Liver (tissue), 9 donors: ENCODE data around the gene GCN1. TPM values are rescaled to one million over a fixed set of nuclear protein-coding genes. Genes with fewer than 3 reads are reported as not detected.
A peak's percentile ranks its signal among the peaks of the same experiment; 100 is the strongest.

Experiments
- DNase-seq: peaks from one replicate; pipeline ENCODE4 v3.0.0-alpha.2; 2017; ENCODE audit warnings: low spot score
- H3K27ac ChIP-seq, 2 donors: one replicate each; pipeline ENCODE4 v1.7.0; 2013; ENCODE audit warnings: inconsistent platforms in 2 of 2, low read length in 2 of 2, control low read depth in 1 of 2, low read depth in 1 of 2, mild to moderate bottlenecking in 1 of 2
- H3K27me3 ChIP-seq, 4 donors: one replicate each; pipeline versions ENCODE4 v1.6.1 to v1.7.0; 2013; ENCODE audit warnings: low read length in 3 of 4, inconsistent platforms in 1 of 4, mild to moderate bottlenecking in 1 of 4, moderate library complexity in 1 of 4; ENCODE audit not compliant: control insufficient read depth in 4 of 4, insufficient read depth in 4 of 4
- H3K36me3 ChIP-seq, 4 donors: one replicate each; pipeline versions ENCODE4 v1.6.1 to v1.7.0; 2013; ENCODE audit warnings: low read length in 3 of 4, mild to moderate bottlenecking in 3 of 4, low read depth in 1 of 4, moderate library complexity in 1 of 4; ENCODE audit not compliant: control insufficient read depth in 4 of 4, insufficient read depth in 3 of 4
- H3K4me1 ChIP-seq, 4 donors: one replicate each; pipeline versions ENCODE4 v1.6.1 to v1.7.0; 2013; ENCODE audit warnings: low read length in 3 of 4, mild to moderate bottlenecking in 3 of 4, moderate library complexity in 1 of 4; ENCODE audit not compliant: control insufficient read depth in 4 of 4, insufficient read depth in 4 of 4
- H3K4me3 ChIP-seq, 3 donors: one replicate each; pipeline versions ENCODE4 v1.6.1 to v1.7.0; 2013; ENCODE audit warnings: low read length in 3 of 3, control low read depth in 1 of 3, low read depth in 1 of 3, mild to moderate bottlenecking in 1 of 3
- H3K9ac ChIP-seq, 2 donors: one replicate each; pipeline ENCODE4 v1.7.0; 2013; ENCODE audit warnings: low read length in 2 of 2, mild to moderate bottlenecking in 2 of 2, moderate library complexity in 2 of 2, control low read depth in 1 of 2, low read depth in 1 of 2
- H3K9me3 ChIP-seq, 4 donors: one replicate each; pipeline versions ENCODE4 v1.6.1 to v1.7.0; 2013; ENCODE audit warnings: low read length in 3 of 4; ENCODE audit not compliant: control insufficient read depth in 4 of 4
- GABPA ChIP-seq, 2 donors: IDR thresholded peaks in 1 of 2; conservative IDR thresholded peaks in 1 of 2; 2 replicates each; pipeline ENCODE4 v1.6.1; 2016; ENCODE audit warnings: antibody characterized with exemption in 2 of 2, mild to moderate bottlenecking in 1 of 2, moderate library complexity in 1 of 2
- HNF4A ChIP-seq, 2 donors: conservative IDR thresholded peaks; 2 replicates each; pipeline ENCODE4 v1.6.1; 2016; ENCODE audit warnings: antibody characterized with exemption in 2 of 2, mild to moderate bottlenecking in 2 of 2
- HNF4G ChIP-seq: IDR thresholded peaks from 2 replicates; pipeline ENCODE4 v1.6.1; 2016; ENCODE audit warnings: antibody characterized with exemption
- JUND ChIP-seq, 2 donors: IDR thresholded peaks; 2 replicates each; pipeline ENCODE4 v1.6.1; 2016; ENCODE audit warnings: antibody characterized with exemption in 2 of 2
- RXRA ChIP-seq, 2 donors: IDR thresholded peaks; 2 replicates each; pipeline ENCODE4 v1.6.1; 2017 to 2018; ENCODE audit warnings: antibody characterized with exemption in 2 of 2, mild to moderate bottlenecking in 1 of 2
- SP1 ChIP-seq: IDR thresholded peaks from 2 replicates; pipeline ENCODE4 v1.6.1; 2018; ENCODE audit warnings: antibody characterized with exemption, mild to moderate bottlenecking
- YY1 ChIP-seq: IDR thresholded peaks from 2 replicates; pipeline ENCODE4 v1.6.1; 2016; ENCODE audit warnings: antibody characterized with exemption, mild to moderate bottlenecking
- WGBS: extraction: QIAGEN DNeasy Blood & Tissue Kit; methylation state at CpG from one replicate; pipeline ENCODE4 v1.1.7; 2013; 5-methylcytosine and 5-hydroxymethylcytosine counted together
- polyA plus RNA-seq, 2 donors: library from polyadenylated mRNA; stranded (reverse) in 1 of 2; unstranded in 1 of 2; fragments of 200-250 nt in 1 of 2; fragments of >200 nt in 1 of 2; fragmentation: Nextera tagmentation in 1 of 2; extraction: Ambion mirVana in 1 of 2; gene quantifications; one replicate each; pipeline versions ENCODE4 v1.2.1 to v1.2.3, GENCODE V29; 2013 to 2015
- total RNA-seq, 2 donors: library from RNA; depleted of rRNA; stranded (reverse); fragments of >200 nt; gene quantifications; one replicate each; pipeline ENCODE4 v1.2.3, GENCODE V29; 2014
- TF ChIP-seq, protein P1 (sequence below): IDR thresholded peaks from 2 replicates; pipeline ENCODE4 v1.6.1; 2016; ENCODE audit warnings: antibody characterized with exemption, mild to moderate bottlenecking
- TF ChIP-seq, protein P2 (sequence below): IDR thresholded peaks from 2 replicates; pipeline ENCODE4 v1.6.1; 2016; ENCODE audit warnings: antibody characterized with exemption
- TF ChIP-seq, protein P3 (sequence below): IDR thresholded peaks from 2 replicates; pipeline ENCODE4 v1.6.1; 2016; ENCODE audit warnings: antibody characterized with exemption
- TF ChIP-seq, protein P4 (sequence below): IDR thresholded peaks from 2 replicates; pipeline ENCODE4 v1.6.1; 2016; ENCODE audit warnings: antibody characterized with exemption
- donor health status: healthy.
- donor health status: healthy.
- donor health status: healthy.
- donor health status: healthy.
- donor health status: healthy.

The GCN1 gene, protein sequence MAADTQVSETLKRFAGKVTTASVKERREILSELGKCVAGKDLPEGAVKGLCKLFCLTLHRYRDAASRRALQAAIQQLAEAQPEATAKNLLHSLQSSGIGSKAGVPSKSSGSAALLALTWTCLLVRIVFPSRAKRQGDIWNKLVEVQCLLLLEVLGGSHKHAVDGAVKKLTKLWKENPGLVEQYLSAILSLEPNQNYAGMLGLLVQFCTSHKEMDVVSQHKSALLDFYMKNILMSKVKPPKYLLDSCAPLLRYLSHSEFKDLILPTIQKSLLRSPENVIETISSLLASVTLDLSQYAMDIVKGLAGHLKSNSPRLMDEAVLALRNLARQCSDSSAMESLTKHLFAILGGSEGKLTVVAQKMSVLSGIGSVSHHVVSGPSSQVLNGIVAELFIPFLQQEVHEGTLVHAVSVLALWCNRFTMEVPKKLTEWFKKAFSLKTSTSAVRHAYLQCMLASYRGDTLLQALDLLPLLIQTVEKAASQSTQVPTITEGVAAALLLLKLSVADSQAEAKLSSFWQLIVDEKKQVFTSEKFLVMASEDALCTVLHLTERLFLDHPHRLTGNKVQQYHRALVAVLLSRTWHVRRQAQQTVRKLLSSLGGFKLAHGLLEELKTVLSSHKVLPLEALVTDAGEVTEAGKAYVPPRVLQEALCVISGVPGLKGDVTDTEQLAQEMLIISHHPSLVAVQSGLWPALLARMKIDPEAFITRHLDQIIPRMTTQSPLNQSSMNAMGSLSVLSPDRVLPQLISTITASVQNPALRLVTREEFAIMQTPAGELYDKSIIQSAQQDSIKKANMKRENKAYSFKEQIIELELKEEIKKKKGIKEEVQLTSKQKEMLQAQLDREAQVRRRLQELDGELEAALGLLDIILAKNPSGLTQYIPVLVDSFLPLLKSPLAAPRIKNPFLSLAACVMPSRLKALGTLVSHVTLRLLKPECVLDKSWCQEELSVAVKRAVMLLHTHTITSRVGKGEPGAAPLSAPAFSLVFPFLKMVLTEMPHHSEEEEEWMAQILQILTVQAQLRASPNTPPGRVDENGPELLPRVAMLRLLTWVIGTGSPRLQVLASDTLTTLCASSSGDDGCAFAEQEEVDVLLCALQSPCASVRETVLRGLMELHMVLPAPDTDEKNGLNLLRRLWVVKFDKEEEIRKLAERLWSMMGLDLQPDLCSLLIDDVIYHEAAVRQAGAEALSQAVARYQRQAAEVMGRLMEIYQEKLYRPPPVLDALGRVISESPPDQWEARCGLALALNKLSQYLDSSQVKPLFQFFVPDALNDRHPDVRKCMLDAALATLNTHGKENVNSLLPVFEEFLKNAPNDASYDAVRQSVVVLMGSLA (N-terminal part only)
- total RNA-seq (10 to 100 TPM; 38.0 to 78.6 TPM), polyA plus RNA-seq (10 to 100 TPM in 1 of 2 donors, 1 to 10 TPM in 1; 7.3 to 13.7 TPM)

DNA sequence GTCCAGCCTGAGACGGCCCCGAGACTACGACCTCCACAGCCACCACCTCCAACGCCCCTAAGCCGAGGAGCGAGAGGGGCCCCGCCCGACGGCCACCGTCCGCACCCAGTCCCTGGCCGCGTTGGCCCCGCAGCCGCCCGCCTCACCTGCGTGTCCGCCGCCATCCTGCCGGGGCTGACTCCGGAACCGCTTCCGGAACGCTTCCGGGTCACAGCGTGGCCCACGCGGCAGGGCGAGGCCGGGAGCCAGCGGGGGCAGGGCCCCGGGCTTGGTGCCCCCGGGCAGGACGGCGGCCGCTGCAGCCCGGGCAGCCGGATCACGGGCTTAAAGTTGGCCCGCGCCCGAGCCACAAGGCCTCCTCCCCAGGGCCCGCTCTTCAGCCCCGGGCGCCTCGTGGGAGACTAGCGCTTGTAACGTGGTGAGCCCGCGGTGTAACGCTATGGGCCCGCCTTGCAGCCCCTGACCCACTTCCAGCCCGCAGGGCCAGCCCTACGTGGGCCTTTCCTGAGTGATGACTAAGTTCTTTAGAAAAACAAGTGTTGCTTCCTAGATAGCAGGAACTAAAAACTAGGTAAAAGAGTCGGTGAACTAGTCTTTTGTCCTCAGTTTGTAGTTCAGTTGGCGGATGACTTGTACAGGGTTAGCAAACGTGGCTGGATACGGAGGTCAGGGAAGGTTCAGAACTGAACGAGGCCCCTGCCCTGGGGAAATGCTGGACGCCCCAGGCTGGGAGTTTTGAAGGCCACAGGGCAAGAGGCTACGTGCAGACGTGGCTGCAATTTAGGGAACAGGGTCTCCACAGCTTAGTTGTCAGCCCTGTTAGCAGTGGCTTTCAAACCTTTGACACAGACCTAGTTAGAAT is at the start of gene GCN1:
Gene GCN1, minus strand, starts transcription at position 182 of the 862 bp plus-strand sequence. Its CDS starts 18 bp downstream, at position 164.
- H3K4me3 ChIP-seq: peak within 1 kb of the TSS; percentile 70 to 90 (median 89)
- H3K9ac ChIP-seq: peak within 1 kb of the TSS; percentile 85 to 87
- TF ChIP-seq RXRA (IDR thresholded peaks at IDR 0.05) (peak; percentile 64 to 80), JUND (IDR thresholded peaks at IDR 0.05) (no peak), GABPA (IDR thresholded peaks at IDR 0.05 in 1 of 2, conservative IDR thresholded peaks at IDR 0.05 in 1 of 2) (peak; percentile 68 to 91), HNF4A (conservative IDR thresholded peaks at IDR 0.05) (peak; percentile 35 to 62), YY1 (peak; percentile 53), HNF4G (no peak), SP1 (peak; percentile 52)
- TF ChIP-seq, protein P1, sequence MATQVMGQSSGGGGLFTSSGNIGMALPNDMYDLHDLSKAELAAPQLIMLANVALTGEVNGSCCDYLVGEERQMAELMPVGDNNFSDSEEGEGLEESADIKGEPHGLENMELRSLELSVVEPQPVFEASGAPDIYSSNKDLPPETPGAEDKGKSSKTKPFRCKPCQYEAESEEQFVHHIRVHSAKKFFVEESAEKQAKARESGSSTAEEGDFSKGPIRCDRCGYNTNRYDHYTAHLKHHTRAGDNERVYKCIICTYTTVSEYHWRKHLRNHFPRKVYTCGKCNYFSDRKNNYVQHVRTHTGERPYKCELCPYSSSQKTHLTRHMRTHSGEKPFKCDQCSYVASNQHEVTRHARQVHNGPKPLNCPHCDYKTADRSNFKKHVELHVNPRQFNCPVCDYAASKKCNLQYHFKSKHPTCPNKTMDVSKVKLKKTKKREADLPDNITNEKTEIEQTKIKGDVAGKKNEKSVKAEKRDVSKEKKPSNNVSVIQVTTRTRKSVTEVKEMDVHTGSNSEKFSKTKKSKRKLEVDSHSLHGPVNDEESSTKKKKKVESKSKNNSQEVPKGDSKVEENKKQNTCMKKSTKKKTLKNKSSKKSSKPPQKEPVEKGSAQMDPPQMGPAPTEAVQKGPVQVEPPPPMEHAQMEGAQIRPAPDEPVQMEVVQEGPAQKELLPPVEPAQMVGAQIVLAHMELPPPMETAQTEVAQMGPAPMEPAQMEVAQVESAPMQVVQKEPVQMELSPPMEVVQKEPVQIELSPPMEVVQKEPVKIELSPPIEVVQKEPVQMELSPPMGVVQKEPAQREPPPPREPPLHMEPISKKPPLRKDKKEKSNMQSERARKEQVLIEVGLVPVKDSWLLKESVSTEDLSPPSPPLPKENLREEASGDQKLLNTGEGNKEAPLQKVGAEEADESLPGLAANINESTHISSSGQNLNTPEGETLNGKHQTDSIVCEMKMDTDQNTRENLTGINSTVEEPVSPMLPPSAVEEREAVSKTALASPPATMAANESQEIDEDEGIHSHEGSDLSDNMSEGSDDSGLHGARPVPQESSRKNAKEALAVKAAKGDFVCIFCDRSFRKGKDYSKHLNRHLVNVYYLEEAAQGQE: peak; percentile 19
- TF ChIP-seq, protein P2, sequence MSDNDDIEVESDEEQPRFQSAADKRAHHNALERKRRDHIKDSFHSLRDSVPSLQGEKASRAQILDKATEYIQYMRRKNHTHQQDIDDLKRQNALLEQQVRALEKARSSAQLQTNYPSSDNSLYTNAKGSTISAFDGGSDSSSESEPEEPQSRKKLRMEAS: peak; percentile 49
- TF ChIP-seq, protein P3, sequence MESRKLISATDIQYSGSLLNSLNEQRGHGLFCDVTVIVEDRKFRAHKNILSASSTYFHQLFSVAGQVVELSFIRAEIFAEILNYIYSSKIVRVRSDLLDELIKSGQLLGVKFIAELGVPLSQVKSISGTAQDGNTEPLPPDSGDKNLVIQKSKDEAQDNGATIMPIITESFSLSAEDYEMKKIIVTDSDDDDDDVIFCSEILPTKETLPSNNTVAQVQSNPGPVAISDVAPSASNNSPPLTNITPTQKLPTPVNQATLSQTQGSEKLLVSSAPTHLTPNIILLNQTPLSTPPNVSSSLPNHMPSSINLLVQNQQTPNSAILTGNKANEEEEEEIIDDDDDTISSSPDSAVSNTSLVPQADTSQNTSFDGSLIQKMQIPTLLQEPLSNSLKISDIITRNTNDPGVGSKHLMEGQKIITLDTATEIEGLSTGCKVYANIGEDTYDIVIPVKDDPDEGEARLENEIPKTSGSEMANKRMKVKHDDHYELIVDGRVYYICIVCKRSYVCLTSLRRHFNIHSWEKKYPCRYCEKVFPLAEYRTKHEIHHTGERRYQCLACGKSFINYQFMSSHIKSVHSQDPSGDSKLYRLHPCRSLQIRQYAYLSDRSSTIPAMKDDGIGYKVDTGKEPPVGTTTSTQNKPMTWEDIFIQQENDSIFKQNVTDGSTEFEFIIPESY: no peak
- TF ChIP-seq, protein P4, sequence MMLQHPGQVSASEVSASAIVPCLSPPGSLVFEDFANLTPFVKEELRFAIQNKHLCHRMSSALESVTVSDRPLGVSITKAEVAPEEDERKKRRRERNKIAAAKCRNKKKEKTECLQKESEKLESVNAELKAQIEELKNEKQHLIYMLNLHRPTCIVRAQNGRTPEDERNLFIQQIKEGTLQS: no peak
- H3K27me3 ChIP-seq: no peaks in the 10 kb centered on the region
- WGBS: under 1% methylated on average over 62 of the region's 62 CpGs
- H3K4me1 ChIP-seq: peaks cover 3 to 38% (median 36%) of the 10 kb centered on the region in 4 donors
- DNase-seq: peak; percentile 92
- H3K36me3 ChIP-seq: peaks cover 5 to 40% (median 27%) of the 10 kb centered on the region in 4 donors
- H3K9me3 ChIP-seq: no peaks in the 10 kb centered on the region
- H3K27ac ChIP-seq: peak within 1 kb of the TSS; percentile 94 to 97
